ENCODE results near the gene RALGAPA1. TPM values are rescaled to one million over a fixed set of nuclear protein-coding genes. Genes with fewer than 3 reads are reported as not detected.

RALGAPA1 gene
- total and polyA plus RNA-seq, 2 donors (not counting 1 experiment from before 2014, with no cell fraction given): 17.3 to 94.0 TPM

- H3K9ac ChIP-seq (ENCODE audit: low read length): no peak overlapping the region
- no peaks in the 10 kb centered on the region for H3K36me3 ChIP-seq (replicated peaks in 1 of 2; ENCODE audit: control extremely low read depth in 1 of 2, control insufficient read depth in 1 of 2, extremely low read depth in 1 of 2, insufficient read depth in 2 of 2, low read length in 1 of 2)
- Mint-ChIP-seq H3K4me1 (peaks cover 17% of the 10 kb centered on the region), H3K9me3 (ENCODE audit: insufficient read depth) (no peaks in the 10 kb centered on the region), H3K4me3 (no peak overlapping the region), H3K27me3 (peaks cover 22% of the 10 kb centered on the region), H3K27ac (no peak overlapping the region)
- H3K4me1 ChIP-seq (ENCODE audit: control insufficient read depth in 2 of 2, insufficient read depth in 2 of 2, low read length in 2 of 2): peaks cover 9 to 10% of the 10 kb centered on the region in 2 donors
- peaks cover 0 to 11% (median 10%) of the 10 kb centered on the region in 4 experiments for H3K27me3 ChIP-seq (replicated peaks in 1 of 4; ENCODE audit: control extremely low read depth in 1 of 4, control insufficient read depth in 3 of 4, insufficient read depth in 4 of 4, low read length in 3 of 4)
- no peak overlapping the region for H2AFZ ChIP-seq (ENCODE audit: insufficient read depth, low read depth, low read length, poor library complexity, severe bottlenecking)
- H3K79me2 ChIP-seq (ENCODE audit: control insufficient read depth, insufficient read depth, low read length): no peaks in the 10 kb centered on the region
- TF ChIP-seq CTCF (IDR thresholded peaks at IDR 0.05) (no peak), EZH2 (IDR thresholded peaks at IDR 0.05; ENCODE audit: borderline replicate concordance, insufficient read depth, low read depth, low read length, poor library complexity, severe bottlenecking) (no peak)
- CTCF ChIA-PET: no interaction called here
- no peak overlapping the region for H3K4me3 ChIP-seq (ENCODE audit: control extremely low read depth in 1 of 5, extremely low read depth in 1 of 5, insufficient read depth in 1 of 5, low read depth in 2 of 5, low read length in 4 of 5)
- POLR2A ChIA-PET: no interaction called here
- H4K20me1 ChIP-seq (ENCODE audit: control insufficient read depth, insufficient read depth, low read length, poor library complexity, severe bottlenecking): no peaks in the 10 kb centered on the region
- no peak for ATAC-seq (ENCODE audit: low read depth)
- no peak overlapping the region for H3K4me2 ChIP-seq (replicated peaks; ENCODE audit: low read depth, low read length, poor library complexity, severe bottlenecking)
- WGBS (ENCODE audit: insufficient coverage): no CpG with 5 or more reads among the region's 2 CpGs
- no peak for DNase-seq
- intact Hi-C loops (cut with micrococcal nuclease): loop anchor here (10.0 kb wide), 3 partner anchors 245 to 495 kb away; partner anchors contain the start of genes FAM177A1, PSMA6 and RALGAPA1
- peaks cover 0 to 9% (median 0%) of the 10 kb centered on the region in 3 donors for H3K9me3 ChIP-seq (ENCODE audit: control extremely low read depth in 1 of 3, control insufficient read depth in 2 of 3, insufficient read depth in 1 of 3, low read length in 2 of 3)
- no peak overlapping the region for H3K27ac ChIP-seq (ENCODE audit: low read length in 2 of 2)
Measured at GRCh38 chr14:35539969-35540368, 269.1 kb downstream of the RALGAPA1 start.

GRCh38 chr14:35535483-35536112 is 273.5 kb downstream of the RALGAPA1 start:
- Histone ChIP-seq H4K20me1 (ENCODE audit: control insufficient read depth, insufficient read depth, low read length, poor library complexity, severe bottlenecking) (no peaks in the 10 kb centered on the region), H3K36me3 (replicated peaks in 1 of 2; ENCODE audit: control extremely low read depth in 1 of 2, control insufficient read depth in 1 of 2, extremely low read depth in 1 of 2, insufficient read depth in 2 of 2, low read length in 1 of 2) (no peaks in the 10 kb centered on the region), H3K27ac (ENCODE audit: low read length in 2 of 2) (no peak overlapping the region), H3K27me3 (replicated peaks in 1 of 4; ENCODE audit: control extremely low read depth in 1 of 4, control insufficient read depth in 3 of 4, insufficient read depth in 4 of 4, low read length in 3 of 4) (peaks cover 3 to 35% (median 31%) of the 10 kb centered on the region in 4 experiments), H3K4me1 (ENCODE audit: control insufficient read depth in 2 of 2, insufficient read depth in 2 of 2, low read length in 2 of 2) (peaks cover 21 to 23% of the 10 kb centered on the region in 2 donors), H3K9ac (ENCODE audit: low read length) (no peak overlapping the region), H3K9me3 (ENCODE audit: control extremely low read depth in 1 of 3, control insufficient read depth in 2 of 3, insufficient read depth in 1 of 3, low read length in 2 of 3) (peaks cover 0 to 11% (median 2%) of the 10 kb centered on the region in 3 donors), H2AFZ (ENCODE audit: insufficient read depth, low read depth, low read length, poor library complexity, severe bottlenecking) (no peak overlapping the region), H3K79me2 (ENCODE audit: control insufficient read depth, insufficient read depth, low read length) (no peaks in the 10 kb centered on the region), H3K4me2 (replicated peaks; ENCODE audit: low read depth, low read length, poor library complexity, severe bottlenecking) (peak overlapping the region; percentile 96), H3K4me3 (ENCODE audit: control extremely low read depth in 1 of 5, extremely low read depth in 1 of 5, insufficient read depth in 1 of 5, low read depth in 2 of 5, low read length in 4 of 5) (no peak overlapping the region)
- CTCF ChIA-PET: no interaction called here
- no peak for TF ChIP-seq EZH2 (IDR thresholded peaks at IDR 0.05; ENCODE audit: borderline replicate concordance, insufficient read depth, low read depth, low read length, poor library complexity, severe bottlenecking)
- no peak for TF ChIP-seq CTCF (IDR thresholded peaks at IDR 0.05)
- Mint-ChIP-seq H3K4me1 (peaks cover 25% of the 10 kb centered on the region), H3K9me3 (ENCODE audit: insufficient read depth) (no peaks in the 10 kb centered on the region), H3K4me3 (peak overlapping the region; percentile 87), H3K27me3 (peaks cover 44% of the 10 kb centered on the region), H3K27ac (no peak overlapping the region)
- intact Hi-C loops (cut with micrococcal nuclease): loop anchor here (10.0 kb wide), 3 partner anchors 241 to 491 kb away; partner anchors contain the start of genes FAM177A1, PSMA6 and RALGAPA1
- POLR2A ChIA-PET: no interaction called here
- 19% methylated on average over 35 of the region's 37 CpGs for WGBS (ENCODE audit: insufficient coverage)
- ATAC-seq (ENCODE audit: low read depth) (no peak), DNase-seq (no peak)
